Suprapubic skin (tissue), 4 donors: ENCODE measurements around the gene BPIFA3. TPM values are rescaled to one million over a fixed set of nuclear protein-coding genes. Genes with fewer than 3 reads are reported as not detected.

Source experiments
- DNase-seq, 2 donors: peaks; one replicate each; pipeline ENCODE4 v3.0.0-alpha.2; 2019; ENCODE audit warnings: low spot score in 2 of 2
- H3K27ac ChIP-seq: fragments of 200-600 bp; sonication (generic); one replicate; pipeline ENCODE4 v1.5.1; 2019
- H3K27me3 ChIP-seq: fragments of 200-600 bp; sonication (generic); one replicate; pipeline ENCODE4 v1.5.1; 2019
- H3K36me3 ChIP-seq: fragments of 200-600 bp; sonication (generic); one replicate; pipeline ENCODE4 v1.5.1; 2019
- H3K4me1 ChIP-seq: fragments of 200-600 bp; sonication (generic); one replicate; pipeline ENCODE4 v1.5.1; 2019
- H3K4me3 ChIP-seq: fragments of 200-600 bp; sonication (generic); one replicate; pipeline ENCODE4 v1.5.1; 2019; ENCODE audit warnings: mild to moderate bottlenecking
- H3K9me3 ChIP-seq: fragments of 200-600 bp; sonication (generic); one replicate; pipeline ENCODE4 v1.5.1; 2019
- CTCF ChIP-seq, 2 donors: fragments of 200-600 bp in 1 of 2; fragments of 450-650 bp in 1 of 2; sonication (generic) in 1 of 2; IDR thresholded peaks; one replicate each; pipeline ENCODE4 v1.5.1; 2016 to 2019; ENCODE audit warnings: antibody characterized with exemption in 2 of 2, mild to moderate bottlenecking in 1 of 2, moderate library complexity in 1 of 2
- EP300 ChIP-seq: sonication (generic); formaldehyde crosslinking; IDR thresholded peaks from one replicate; pipeline ENCODE4 v1.6.1; 2017; ENCODE audit warnings: antibody characterized with exemption
- POLR2A ChIP-seq, 2 donors: fragments of 450-650 bp; IDR thresholded peaks; one replicate each; pipeline ENCODE4 v1.6.1; 2017; ENCODE audit warnings: antibody characterized with exemption in 2 of 2, mild to moderate bottlenecking in 2 of 2, moderate library complexity in 2 of 2
- POLR2AphosphoS5 ChIP-seq, 3 donors: sonication (generic); formaldehyde crosslinking; IDR thresholded peaks; one replicate each; pipeline ENCODE4 v1.6.1; 2017; ENCODE audit warnings: antibody characterized with exemption in 3 of 3
- WGBS: methylation state at CpG from one replicate; pipeline ENCODE4 v1.1.5; 2018; 5-methylcytosine and 5-hydroxymethylcytosine counted together
- total RNA-seq, 4 donors: library from RNA; depleted of rRNA; stranded (reverse); fragments of >200 nt; gene quantifications; one replicate each; pipeline ENCODE4 v1.1.0, GENCODE V29; 2016

The BPIFA3 gene
- total RNA-seq, 4 donors from 2014 or later: not detected

- peaks cover 21% of the 10 kb centered on the region for H3K27me3 ChIP-seq
- DNase-seq: no peak
- 93% methylated on average over 5 of the region's 5 CpGs for WGBS
- TF ChIP-seq POLR2AphosphoS5 (IDR thresholded peaks at IDR 0.05): no peak
- no peak for TF ChIP-seq POLR2A (IDR thresholded peaks at IDR 0.05)
- TF ChIP-seq EP300: no peak
- TF ChIP-seq CTCF (IDR thresholded peaks at IDR 0.05): no peak
- H3K36me3 ChIP-seq: no peaks in the 10 kb centered on the region
- no peak overlapping the region for H3K4me3 ChIP-seq
- H3K9me3 ChIP-seq: no peaks in the 10 kb centered on the region
- H3K4me1 ChIP-seq: no peaks in the 10 kb centered on the region
- H3K27ac ChIP-seq: no peak overlapping the region
These were observed 40.1 kb downstream of the BPIFA3 start for GRCh38 chr20:33257237-33257636.

- 73% methylated on average over 5 of the region's 5 CpGs for WGBS
- TF ChIP-seq POLR2A (IDR thresholded peaks at IDR 0.05): no peak
- no peak for TF ChIP-seq CTCF (IDR thresholded peaks at IDR 0.05)
- TF ChIP-seq POLR2AphosphoS5 (IDR thresholded peaks at IDR 0.05): no peak
- TF ChIP-seq EP300: no peak
These were observed 42.2 kb downstream of the BPIFA3 start for GRCh38 chr20:33259371-33259770.

GRCh38 chr20:33261465-33261864 is 44.3 kb downstream of the BPIFA3 start:
- Histone ChIP-seq H3K27ac (no peak overlapping the region), H3K9me3 (no peaks in the 10 kb centered on the region), H3K4me3 (no peak overlapping the region), H3K4me1 (no peaks in the 10 kb centered on the region), H3K36me3 (no peaks in the 10 kb centered on the region), H3K27me3 (peaks cover 34% of the 10 kb centered on the region)
- DNase-seq: no peak
- 63% methylated on average over 4 of the region's 4 CpGs for WGBS
- TF ChIP-seq POLR2A (IDR thresholded peaks at IDR 0.05) (no peak), POLR2AphosphoS5 (IDR thresholded peaks at IDR 0.05) (no peak), EP300 (no peak), CTCF (IDR thresholded peaks at IDR 0.05) (no peak)

More at GRCh38 chr20:33259371-33259770, 42.2 kb downstream of the BPIFA3 start:
- no peaks in the 10 kb centered on the region for H3K9me3 ChIP-seq
- no peaks in the 10 kb centered on the region for H3K36me3 ChIP-seq
- H3K27ac ChIP-seq: no peak overlapping the region
- DNase-seq: no peak
- H3K4me3 ChIP-seq: no peak overlapping the region
- no peaks in the 10 kb centered on the region for H3K4me1 ChIP-seq
- H3K27me3 ChIP-seq: peaks cover 24% of the 10 kb centered on the region

GRCh38 chr20:33262658-33263065 is 45.5 kb downstream of the BPIFA3 start:
- no peak for DNase-seq
- Histone ChIP-seq H3K4me3 (no peak overlapping the region), H3K4me1 (no peaks in the 10 kb centered on the region), H3K9me3 (no peaks in the 10 kb centered on the region), H3K36me3 (no peaks in the 10 kb centered on the region), H3K27ac (no peak overlapping the region), H3K27me3 (peaks cover 45% of the 10 kb centered on the region)
- TF ChIP-seq CTCF (IDR thresholded peaks at IDR 0.05) (no peak), POLR2AphosphoS5 (IDR thresholded peaks at IDR 0.05) (no peak), EP300 (no peak), POLR2A (IDR thresholded peaks at IDR 0.05) (no peak)
- WGBS: 32% methylated on average over 5 of the region's 5 CpGs

- no peaks in the 10 kb centered on the region for H3K9me3 ChIP-seq
- 75% methylated on average over 5 of the region's 5 CpGs for WGBS
- H3K4me1 ChIP-seq: no peaks in the 10 kb centered on the region
- peaks cover 48% of the 10 kb centered on the region for H3K27me3 ChIP-seq
- DNase-seq: no peak
- no peak overlapping the region for H3K4me3 ChIP-seq
- TF ChIP-seq CTCF (IDR thresholded peaks at IDR 0.05) (no peak), EP300 (no peak), POLR2AphosphoS5 (IDR thresholded peaks at IDR 0.05) (no peak), POLR2A (IDR thresholded peaks at IDR 0.05) (no peak)
- H3K36me3 ChIP-seq: no peaks in the 10 kb centered on the region
- H3K27ac ChIP-seq: no peak overlapping the region
These were observed 46.6 kb downstream of the BPIFA3 start for GRCh38 chr20:33263784-33264183.
